ENCODE measurements around the gene UFD1. TPM values are rescaled to one million over a fixed set of nuclear protein-coding genes. Genes with fewer than 3 reads are reported as not detected.

UFD1 gene
- total and polyA plus RNA-seq, 4 experiments from 2014 or later = 42.0 to 126 (median 65.0) TPM

DNA sequence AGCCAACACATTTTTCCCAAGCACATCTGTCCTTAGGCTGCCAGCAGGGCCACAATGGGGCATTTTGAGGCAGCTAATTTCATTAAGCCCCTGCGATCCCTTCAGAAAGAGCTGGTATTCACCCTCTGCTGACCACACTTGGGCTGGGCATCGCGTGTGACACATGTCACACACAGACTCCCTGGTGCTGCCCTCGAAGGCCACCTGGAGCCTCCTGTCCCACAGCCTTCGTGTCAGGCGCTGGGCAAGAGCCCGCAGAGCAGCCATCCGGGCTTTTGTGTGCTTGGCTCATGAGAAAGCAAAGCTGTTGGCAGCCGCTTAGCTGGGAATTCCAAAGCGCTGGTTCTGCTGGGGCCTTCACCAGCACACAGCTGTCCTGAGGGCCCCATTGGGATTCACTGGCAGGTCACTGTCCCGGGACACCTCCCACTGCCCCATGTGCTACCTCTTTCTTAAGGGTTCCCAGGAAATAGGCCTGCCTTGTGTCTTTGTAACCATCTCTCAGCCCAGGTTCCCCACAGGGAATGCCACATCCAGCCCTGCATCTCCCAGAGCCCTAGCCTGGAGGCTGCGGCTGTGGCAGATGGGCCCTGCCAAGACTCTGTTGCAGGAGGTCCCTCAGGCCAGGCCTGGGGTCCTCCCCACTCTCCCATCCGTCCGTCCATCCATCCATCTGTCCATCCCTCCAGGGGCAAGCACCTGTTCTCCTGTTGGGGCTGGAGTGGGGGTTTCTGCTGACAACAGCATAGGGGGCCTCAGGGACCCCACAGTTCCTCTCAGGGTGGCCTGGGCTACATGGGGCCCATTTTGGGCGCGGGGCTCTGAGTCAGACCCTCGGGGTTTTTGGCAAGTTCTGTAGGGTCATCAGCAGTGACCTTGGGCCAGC is 40.3 kb upstream of the UFD1 start:
- Histone ChIP-seq H3K4me1 (ENCODE audit: insufficient read depth, low read length) (no peaks in the 10 kb centered on the region), H3K9me3 (ENCODE audit: control insufficient read depth in 1 of 2, low read length in 2 of 2) (no peaks in the 10 kb centered on the region), H3K27ac (ENCODE audit: low read depth, low read length) (no peak overlapping the region), H3K36me3 (ENCODE audit: insufficient read depth, low read length) (no peaks in the 10 kb centered on the region), H3K27me3 (ENCODE audit: insufficient read depth, low read length) (no peaks in the 10 kb centered on the region), H3K4me3 (ENCODE audit: low read length in 2 of 2) (no peak overlapping the region)
- H3K9me3 Mint-ChIP-seq = peaks cover 0 to 5% (median 0%) of the 10 kb centered on the region in 8 donors
- CTCF ChIA-PET (ENCODE audit: partially characterized antibody) = no interaction called here
- H3K27ac Mint-ChIP-seq = no peak overlapping the region
- no peak overlapping the region for H3K4me3 Mint-ChIP-seq
- intact Hi-C loops (cut with micrococcal nuclease) = no loop called here
- DNase-seq = no peak
- H3K36me3 Mint-ChIP-seq = no peaks in the 10 kb centered on the region
- POLR2A ChIA-PET (ENCODE audit: partially characterized antibody) = no interaction called here
- H3K27me3 Mint-ChIP-seq = peaks cover 2 to 3% of the 10 kb centered on the region in 2 donors
- peaks cover 0 to 4% (median 0%) of the 10 kb centered on the region in 4 donors for H3K4me1 Mint-ChIP-seq

DNA sequence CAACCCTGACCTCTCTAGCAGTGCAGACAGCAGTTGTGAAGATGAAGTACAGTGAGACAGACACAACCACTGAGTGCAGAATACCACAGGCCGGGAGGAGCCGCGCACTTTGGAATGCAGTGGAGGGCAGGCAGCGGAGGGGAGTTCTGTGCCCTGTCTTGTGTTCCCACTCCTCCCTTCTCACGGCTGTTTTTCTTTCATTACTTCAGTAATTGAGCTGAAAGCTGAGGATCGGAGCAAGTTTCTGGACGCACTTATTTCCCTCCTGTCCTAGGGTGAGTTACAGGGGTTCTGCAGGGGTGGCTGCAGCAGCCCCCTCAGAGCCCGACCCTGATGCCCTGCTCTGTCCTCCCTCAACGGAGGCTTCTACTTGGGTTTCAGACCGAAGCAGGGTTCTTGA is 39.6 kb upstream of the UFD1 start:
- H3K9me3 ChIP-seq (ENCODE audit: control insufficient read depth in 1 of 2, low read length in 2 of 2) = no peaks in the 10 kb centered on the region
- H3K36me3 Mint-ChIP-seq = peaks cover 0 to 5% of the 10 kb centered on the region in 2 donors
- H3K27ac Mint-ChIP-seq = peak overlapping the region in 1 of 7 donors; percentile 30
- no peak for DNase-seq
- H3K36me3 ChIP-seq (ENCODE audit: insufficient read depth, low read length) = no peaks in the 10 kb centered on the region
- H3K4me3 ChIP-seq (ENCODE audit: low read length in 2 of 2) = no peak overlapping the region
- intact Hi-C loops (cut with micrococcal nuclease) = no loop called here
- peaks cover 0 to under 1% (median 0%) of the 10 kb centered on the region in 4 donors for H3K4me1 Mint-ChIP-seq
- H3K27me3 ChIP-seq (ENCODE audit: insufficient read depth, low read length) = no peaks in the 10 kb centered on the region
- peaks cover 0 to 10% (median 3%) of the 10 kb centered on the region in 8 donors for H3K9me3 Mint-ChIP-seq
- peaks cover 2 to 3% of the 10 kb centered on the region in 2 donors for H3K27me3 Mint-ChIP-seq
- ChIA-PET POLR2A (ENCODE audit: partially characterized antibody) (no interaction called here), CTCF (ENCODE audit: partially characterized antibody) (no interaction called here)
- no peak overlapping the region for H3K27ac ChIP-seq (ENCODE audit: low read depth, low read length)
- no peaks in the 10 kb centered on the region for H3K4me1 ChIP-seq (ENCODE audit: insufficient read depth, low read length)
- H3K4me3 Mint-ChIP-seq = no peak overlapping the region

DNA sequence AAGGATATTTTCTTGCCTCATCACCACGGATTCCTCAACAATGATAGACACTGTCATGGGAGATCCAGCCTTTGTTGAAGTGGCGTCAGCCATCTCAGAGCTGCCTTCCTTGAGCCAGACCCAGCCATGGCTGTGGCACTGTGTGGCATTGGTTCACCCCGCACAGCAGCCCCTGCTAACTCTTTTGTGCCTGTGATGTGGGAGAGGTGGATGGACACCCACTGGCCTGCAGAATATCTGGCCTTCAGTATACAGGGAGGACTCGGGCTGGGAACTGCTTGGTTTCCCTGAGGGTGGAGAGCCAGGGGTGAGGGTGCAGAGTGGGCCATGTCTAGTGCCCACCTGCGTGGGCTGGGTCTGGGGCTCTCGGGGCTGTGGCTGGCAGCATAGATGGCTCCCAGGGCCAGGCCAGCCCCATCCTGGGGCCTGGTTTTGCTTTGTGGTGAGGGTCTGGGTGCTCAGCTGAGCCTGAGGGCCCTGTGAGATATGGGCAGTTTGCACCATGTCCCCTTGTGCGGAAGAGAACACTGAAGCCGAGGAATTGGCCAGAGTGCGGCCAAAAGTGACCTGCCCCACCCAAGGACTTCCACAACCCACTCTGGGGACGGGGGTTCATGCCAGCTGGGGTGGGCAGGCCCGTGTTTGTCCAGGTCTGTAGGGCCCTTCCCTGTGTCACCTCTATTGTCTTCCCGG is 39.1 kb upstream of the UFD1 start:
- Histone ChIP-seq H3K27ac (ENCODE audit: low read depth, low read length) (no peak overlapping the region), H3K27me3 (ENCODE audit: insufficient read depth, low read length) (no peaks in the 10 kb centered on the region), H3K4me1 (ENCODE audit: insufficient read depth, low read length) (no peaks in the 10 kb centered on the region), H3K9me3 (ENCODE audit: control insufficient read depth in 1 of 2, low read length in 2 of 2) (no peaks in the 10 kb centered on the region), H3K4me3 (ENCODE audit: low read length in 2 of 2) (no peak overlapping the region), H3K36me3 (ENCODE audit: insufficient read depth, low read length) (no peaks in the 10 kb centered on the region)
- DNase-seq = no peak
- no peak overlapping the region for H3K4me3 Mint-ChIP-seq
- H3K4me1 Mint-ChIP-seq = no peaks in the 10 kb centered on the region
- peaks cover 2% of the 10 kb centered on the region in 2 donors for H3K27me3 Mint-ChIP-seq
- peaks cover 0 to 6% of the 10 kb centered on the region in 2 donors for H3K36me3 Mint-ChIP-seq
- ChIA-PET POLR2A (ENCODE audit: partially characterized antibody) (no interaction called here), CTCF (ENCODE audit: partially characterized antibody) (no interaction called here)
- intact Hi-C loops (cut with micrococcal nuclease) = no loop called here
- peaks cover 0 to 13% (median 4%) of the 10 kb centered on the region in 8 donors for H3K9me3 Mint-ChIP-seq
- H3K27ac Mint-ChIP-seq = no peak overlapping the region

- H3K27ac ChIP-seq (ENCODE audit: low read depth, low read length) = no peak overlapping the region
- ChIA-PET POLR2A (ENCODE audit: partially characterized antibody) (no interaction called here), CTCF (ENCODE audit: partially characterized antibody) (no interaction called here)
- DNase-seq = no peak
- H3K9me3 ChIP-seq (ENCODE audit: control insufficient read depth in 1 of 2, low read length in 2 of 2) = no peaks in the 10 kb centered on the region
- no peaks in the 10 kb centered on the region for H3K4me1 ChIP-seq (ENCODE audit: insufficient read depth, low read length)
- intact Hi-C loops (cut with micrococcal nuclease) = no loop called here
- H3K4me1 Mint-ChIP-seq = no peaks in the 10 kb centered on the region
- H3K9me3 Mint-ChIP-seq = peaks cover 0 to 13% (median 5%) of the 10 kb centered on the region in 8 donors
- H3K4me3 ChIP-seq (ENCODE audit: low read length in 2 of 2) = no peak overlapping the region
- no peaks in the 10 kb centered on the region for H3K27me3 ChIP-seq (ENCODE audit: insufficient read depth, low read length)
- no peaks in the 10 kb centered on the region for H3K36me3 ChIP-seq (ENCODE audit: insufficient read depth, low read length)
- H3K36me3 Mint-ChIP-seq = peaks cover 0 to 6% of the 10 kb centered on the region in 2 donors
- H3K27ac Mint-ChIP-seq = peak overlapping the region in 1 of 7 donors; percentile 17
- no peaks in the 10 kb centered on the region for H3K27me3 Mint-ChIP-seq
- H3K4me3 Mint-ChIP-seq = no peak overlapping the region
These were observed 38.1 kb upstream of the UFD1 start for GRCh38 chr22:19517171-19517500.

GRCh38 chr22:19516378-19517170 is 37.6 kb upstream of the UFD1 start:
- DNase-seq = no peak
- no peak overlapping the region for H3K4me3 ChIP-seq (ENCODE audit: low read length in 2 of 2)
- CTCF ChIA-PET (ENCODE audit: partially characterized antibody) = no interaction called here
- POLR2A ChIA-PET (ENCODE audit: partially characterized antibody) = interaction anchor here (0.9 kb wide), 1 partner anchor 37 kb away, joined by 3 read pairs; the partner anchor contains the start of gene CDC45
- intact Hi-C loops (cut with micrococcal nuclease) = no loop called here
- Mint-ChIP-seq H3K9me3 (peaks cover 0 to 13% (median 5%) of the 10 kb centered on the region in 8 donors), H3K27ac (no peak overlapping the region), H3K27me3 (no peaks in the 10 kb centered on the region), H3K4me3 (no peak overlapping the region), H3K36me3 (peaks cover 0 to 6% of the 10 kb centered on the region in 2 donors), H3K4me1 (no peaks in the 10 kb centered on the region)
- H3K27ac ChIP-seq (ENCODE audit: low read depth, low read length) = no peak overlapping the region
- no peaks in the 10 kb centered on the region for H3K9me3 ChIP-seq (ENCODE audit: control insufficient read depth in 1 of 2, low read length in 2 of 2)
- H3K27me3 ChIP-seq (ENCODE audit: insufficient read depth, low read length) = no peaks in the 10 kb centered on the region
- H3K4me1 ChIP-seq (ENCODE audit: insufficient read depth, low read length) = no peaks in the 10 kb centered on the region
- H3K36me3 ChIP-seq (ENCODE audit: insufficient read depth, low read length) = no peaks in the 10 kb centered on the region

- peaks cover 0 to 13% (median 5%) of the 10 kb centered on the region in 8 donors for H3K9me3 Mint-ChIP-seq
- H3K4me1 Mint-ChIP-seq = no peaks in the 10 kb centered on the region
- no peak overlapping the region for H3K4me3 Mint-ChIP-seq
- Histone ChIP-seq H3K4me3 (ENCODE audit: low read length in 2 of 2) (no peak overlapping the region), H3K27me3 (ENCODE audit: insufficient read depth, low read length) (no peaks in the 10 kb centered on the region), H3K36me3 (ENCODE audit: insufficient read depth, low read length) (no peaks in the 10 kb centered on the region), H3K9me3 (ENCODE audit: control insufficient read depth in 1 of 2, low read length in 2 of 2) (no peaks in the 10 kb centered on the region), H3K4me1 (ENCODE audit: insufficient read depth, low read length) (no peaks in the 10 kb centered on the region), H3K27ac (ENCODE audit: low read depth, low read length) (no peak overlapping the region)
- H3K27ac Mint-ChIP-seq = peak overlapping the region in 2 of 7 donors; percentile 47 to 62
- peaks cover 0 to 6% of the 10 kb centered on the region in 2 donors for H3K36me3 Mint-ChIP-seq
- H3K27me3 Mint-ChIP-seq = no peaks in the 10 kb centered on the region
- intact Hi-C loops (cut with micrococcal nuclease) = no loop called here
- POLR2A ChIA-PET (ENCODE audit: partially characterized antibody) = interaction anchor here (0.9 kb wide), 1 partner anchor 36 kb away, joined by 3 read pairs; the partner anchor contains the start of gene CDC45
- CTCF ChIA-PET (ENCODE audit: partially characterized antibody) = no interaction called here
- DNase-seq = no peak
These were observed 36.8 kb upstream of the UFD1 start for GRCh38 chr22:19515654-19516377.

Data from CD4-positive, alpha-beta memory T cell (primary cell).